Urothelium cell line (cell line): ENCODE results near the gene KRTAP5-10.
"Not testable (repeated sequence)": the region's sequence is repeated elsewhere in the genome, so short reads cannot be mapped to it uniquely, and the experiment has no call there.

Experiments used
- DNase-seq: peaks from one replicate; pipeline ENCODE4 v3.0.0; 2011; ENCODE audit warnings: low spot score, mixed read lengths
- FAIRE-seq: peaks from 2 replicates; lab custom pipeline; 2011; peaks lifted over from hg19 to GRCh38; lab: Jason Lieb, UNC

The KRTAP5-10 gene, protein sequence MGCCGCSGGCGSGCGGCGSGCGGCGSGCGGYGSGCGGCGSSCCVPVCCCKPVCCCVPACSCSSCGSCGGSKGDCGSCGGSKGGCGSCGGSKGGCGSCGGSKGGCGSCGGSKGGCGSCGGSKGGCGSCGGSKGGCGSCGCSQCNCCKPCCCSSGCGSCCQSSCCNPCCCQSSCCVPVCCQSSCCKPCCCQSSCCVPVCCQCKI

DNA sequence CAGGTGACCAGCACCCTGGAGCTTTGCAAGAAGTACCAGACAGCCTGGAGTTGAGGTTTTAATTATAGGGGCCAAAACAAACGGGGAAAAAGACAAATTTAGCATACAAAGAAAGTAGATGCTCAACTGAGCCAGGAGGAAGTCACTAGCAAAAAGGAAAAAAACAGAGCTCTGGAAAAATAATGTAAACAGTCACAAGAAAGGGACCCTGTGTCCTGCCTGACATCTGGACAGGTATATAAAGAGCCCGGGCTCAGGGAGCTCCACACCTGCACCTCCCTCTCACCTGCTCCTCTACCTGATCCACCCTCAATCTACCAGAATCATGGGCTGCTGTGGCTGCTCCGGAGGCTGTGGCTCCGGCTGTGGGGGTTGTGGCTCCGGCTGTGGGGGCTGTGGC lies at the start of gene KRTAP5-10:
KRTAP5-10 (plus strand) TSS at position 301 of the 400 bp plus-strand sequence; CDS start at position 326, 25 bp downstream.
- FAIRE-seq (no peak), DNase-seq (no peak)

DNA sequence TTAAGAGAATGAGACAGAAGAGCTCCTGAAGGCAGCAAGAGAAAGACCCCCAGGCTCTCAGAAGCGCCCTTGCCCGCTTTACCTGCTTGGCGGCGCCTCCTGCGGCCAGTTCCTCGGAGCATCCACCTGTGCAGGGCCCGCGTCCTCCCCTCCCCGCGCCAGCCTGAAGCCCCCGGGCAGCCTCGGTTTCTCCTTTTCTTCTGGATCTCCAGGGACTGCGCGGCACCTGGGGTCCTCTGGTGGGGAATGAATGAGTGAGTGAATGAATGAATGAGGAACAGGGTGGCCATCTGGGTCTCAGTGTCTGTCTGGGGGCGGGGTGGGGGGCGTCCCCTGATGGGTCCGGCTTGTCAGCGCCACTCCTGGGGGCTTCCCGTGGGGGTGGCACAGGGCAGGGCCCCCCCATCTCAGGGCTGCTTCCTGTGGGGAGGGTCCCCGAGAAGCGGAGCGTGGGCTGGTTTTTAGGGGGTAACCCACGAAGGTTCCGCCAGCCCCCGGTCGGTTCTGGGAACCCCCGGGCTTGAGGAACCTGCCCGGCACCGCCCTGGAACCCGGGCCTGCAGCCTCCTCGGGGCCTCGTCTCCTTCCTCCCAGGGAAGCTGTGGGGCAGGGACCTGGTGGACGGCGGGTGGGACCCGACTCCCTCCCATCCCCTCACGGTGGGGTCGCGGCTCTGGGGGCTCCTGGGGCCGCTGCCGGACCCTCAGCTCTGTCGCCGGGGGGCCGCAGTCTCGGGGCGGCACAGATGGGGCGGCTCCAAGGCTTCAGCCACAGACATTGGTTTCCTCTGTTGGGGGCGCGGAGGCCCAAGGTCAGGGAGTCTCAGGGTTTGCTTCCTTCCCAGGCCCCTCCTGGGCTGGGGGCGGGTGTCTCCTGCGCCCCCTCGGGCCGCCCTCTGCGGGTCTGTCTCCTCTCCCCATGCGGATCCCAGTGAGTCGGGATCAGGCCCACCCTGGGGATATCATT lies 46.6 kb upstream of the KRTAP5-10 start:
- no peak for DNase-seq
- FAIRE-seq: no peak

DNA sequence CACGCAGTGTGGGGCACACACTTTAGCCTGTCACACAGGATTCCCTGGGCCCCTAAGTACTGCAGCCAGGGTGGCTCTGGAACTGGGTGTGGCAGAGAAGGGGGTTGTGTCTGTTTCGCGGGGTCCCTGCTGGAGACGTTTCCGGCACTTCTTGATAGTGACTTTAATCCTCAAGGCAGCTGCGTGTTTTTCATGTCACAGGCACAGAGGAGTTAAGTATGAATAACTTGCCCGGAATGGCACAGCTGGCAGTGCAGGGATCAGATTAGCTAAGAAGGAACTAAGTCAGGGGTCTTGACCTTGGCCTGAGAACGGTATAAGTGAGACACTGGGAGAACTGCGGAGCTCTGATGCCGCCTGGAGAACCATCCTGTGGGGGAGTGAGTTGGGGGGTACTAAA lies 45.8 kb upstream of the KRTAP5-10 start:
- DNase-seq: no peak
- no peak for FAIRE-seq

DNA sequence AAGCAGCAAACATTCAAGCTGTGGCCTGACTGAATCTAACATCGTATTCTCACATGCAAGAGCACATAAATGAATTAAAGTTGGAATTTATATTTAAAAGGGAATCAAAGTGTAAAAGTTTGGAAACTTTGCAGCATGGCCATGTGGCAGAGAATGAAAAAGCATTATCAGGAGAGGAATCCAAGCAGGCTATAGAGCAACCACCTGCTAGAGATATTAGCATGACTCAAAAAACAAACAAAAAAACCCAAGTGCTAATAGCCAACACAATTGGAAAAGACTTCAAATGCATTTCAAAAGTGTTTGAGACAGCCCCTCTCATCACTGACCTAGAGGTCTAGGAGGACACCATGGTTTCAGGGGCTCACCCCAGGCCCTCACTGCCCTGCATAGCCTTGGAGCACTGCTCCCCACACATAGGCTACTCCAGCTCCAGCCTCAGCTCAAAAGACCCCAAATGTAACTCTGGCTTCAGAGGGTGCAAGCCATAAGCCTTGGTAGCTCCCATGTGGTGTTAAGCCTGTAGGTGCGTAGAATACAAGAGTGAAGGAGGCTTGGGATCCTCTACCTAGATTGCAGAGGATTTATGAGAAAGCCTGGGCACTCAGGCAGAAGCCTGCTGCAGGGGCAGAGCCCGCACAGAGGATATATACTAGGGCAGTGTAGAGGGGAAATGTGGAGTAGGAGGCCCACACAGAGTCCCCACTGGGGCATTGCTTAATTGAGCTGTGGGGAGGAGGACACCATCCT lies 40.0 kb upstream of the KRTAP5-10 start:
- no peak for FAIRE-seq
- DNase-seq: no peak

DNA sequence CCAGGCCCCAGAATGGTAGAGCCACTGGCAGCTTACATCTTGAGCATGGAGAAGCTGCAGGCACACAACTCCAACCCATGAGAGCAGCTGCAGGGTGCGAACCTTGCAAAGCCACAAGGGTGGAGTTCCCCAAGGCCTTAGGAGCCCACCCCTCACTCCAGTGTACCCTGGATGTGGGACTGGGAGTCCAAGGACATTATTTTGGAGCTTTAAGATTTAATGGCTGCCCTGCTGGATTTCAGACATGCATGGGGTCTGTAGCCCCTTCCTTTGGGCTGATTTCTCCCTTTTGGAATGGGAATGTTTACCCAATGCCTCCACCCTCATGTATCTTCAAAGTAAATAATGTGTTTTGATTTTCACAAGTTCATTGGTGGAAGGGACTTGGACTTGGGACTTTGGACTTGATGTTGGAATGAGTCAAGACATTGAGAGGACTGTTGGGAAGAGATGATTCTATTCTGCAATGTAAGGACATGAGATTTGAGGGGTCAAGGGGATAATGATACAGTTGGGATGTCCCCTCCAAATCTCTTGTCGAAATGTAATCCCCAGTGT lies 39.3 kb upstream of the KRTAP5-10 start:
- FAIRE-seq (no peak), DNase-seq (no peak)

DNA sequence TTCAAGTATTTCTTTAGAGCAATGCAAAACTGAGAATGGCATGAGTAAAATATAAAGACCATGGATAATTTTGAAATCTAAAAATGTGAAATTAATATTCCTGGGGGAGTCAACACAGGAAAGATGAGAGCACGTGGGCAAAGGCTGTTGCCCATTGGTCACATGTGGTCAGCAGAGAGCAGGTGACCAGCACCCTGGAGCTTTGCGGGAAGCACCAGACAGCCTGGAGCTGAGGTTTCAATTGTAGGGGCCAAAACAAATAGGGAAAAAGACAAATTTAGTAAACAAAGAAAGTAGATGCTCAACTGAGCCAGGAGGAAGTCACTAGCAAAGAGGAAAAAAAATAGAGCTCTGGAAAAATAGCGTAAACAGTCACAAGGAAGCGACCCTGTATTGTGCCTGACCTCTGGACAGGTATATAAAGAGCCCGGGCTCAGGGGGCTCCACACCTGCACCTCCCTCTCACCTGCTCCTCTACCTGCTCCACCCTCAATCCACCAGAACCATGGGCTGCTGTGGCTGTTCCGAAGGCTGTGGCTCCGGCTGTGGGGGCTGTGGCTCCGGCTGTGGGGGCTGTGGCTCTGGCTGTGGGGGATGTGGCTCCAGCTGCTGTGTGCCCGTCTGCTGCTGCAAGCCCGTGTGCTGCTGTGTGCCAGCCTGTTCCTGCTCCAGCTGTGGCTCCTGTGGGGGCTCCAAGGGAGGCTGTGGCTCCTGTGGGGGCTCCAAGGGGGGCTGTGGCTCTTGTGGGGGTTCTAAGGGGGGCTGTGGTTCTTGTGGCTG lies 38.4 kb upstream of the KRTAP5-10 start, which contains the start of gene KRTAP5-7:
KRTAP5-7 (plus strand) TSS at position 472 of the 780 bp plus-strand sequence; CDS start at position 506, 34 bp downstream.
- FAIRE-seq, DNase-seq: not testable (repeated sequence)

DNA sequence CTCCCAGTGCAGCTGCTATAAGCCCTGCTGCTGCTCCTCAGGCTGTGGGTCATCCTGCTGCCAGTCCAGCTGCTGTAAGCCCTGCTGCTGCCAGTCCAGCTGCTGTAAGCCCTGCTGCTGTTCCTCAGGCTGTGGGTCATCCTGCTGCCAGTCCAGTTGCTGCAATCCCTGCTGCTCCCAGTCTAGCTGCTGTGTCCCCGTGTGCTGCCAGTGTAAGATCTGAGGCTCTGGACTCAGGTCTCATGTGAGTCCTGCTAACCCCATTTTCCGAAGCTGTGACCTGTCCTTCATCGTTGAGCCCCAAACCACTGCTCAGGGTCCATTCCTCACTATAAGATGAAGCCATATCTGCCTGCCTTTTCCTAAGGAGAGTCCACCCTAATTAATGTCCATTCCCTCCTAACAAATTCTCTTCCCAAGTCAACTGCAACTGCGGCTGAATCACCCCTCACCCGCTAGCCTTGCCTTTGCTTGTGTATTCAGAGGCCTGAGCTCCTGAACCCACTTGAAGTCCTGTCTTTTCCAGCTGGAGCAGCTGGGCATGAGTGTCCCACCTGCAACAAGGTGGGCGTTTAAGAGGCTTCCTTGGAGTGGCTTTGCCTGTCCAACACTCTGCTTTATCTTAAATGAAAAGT lies 37.7 kb upstream of the KRTAP5-10 start:
- FAIRE-seq: no peak

DNA sequence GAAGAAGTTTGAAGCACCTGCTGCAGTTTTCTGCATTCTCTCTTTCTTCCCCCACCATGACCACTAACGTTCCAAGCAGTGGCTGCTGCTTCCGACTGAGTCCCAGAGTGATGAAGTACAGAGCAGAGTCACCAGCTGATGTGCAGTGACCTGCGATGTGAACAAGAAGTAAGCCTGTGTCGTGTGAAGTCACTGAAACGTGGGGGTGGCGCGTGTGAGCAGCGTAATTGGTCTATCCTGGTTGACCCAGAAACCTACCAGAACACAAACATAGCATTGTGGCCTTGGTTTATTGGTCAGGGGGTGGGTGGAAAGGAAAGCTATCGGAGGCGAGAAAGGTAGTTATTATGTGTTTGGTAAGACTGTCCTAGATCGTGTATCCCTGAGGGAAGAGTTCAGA lies 34.8 kb upstream of the KRTAP5-10 start:
- FAIRE-seq: no peak

More for the DNA sequence above, 37.7 kb upstream of the KRTAP5-10 start:
- DNase-seq: no peak

DNA sequence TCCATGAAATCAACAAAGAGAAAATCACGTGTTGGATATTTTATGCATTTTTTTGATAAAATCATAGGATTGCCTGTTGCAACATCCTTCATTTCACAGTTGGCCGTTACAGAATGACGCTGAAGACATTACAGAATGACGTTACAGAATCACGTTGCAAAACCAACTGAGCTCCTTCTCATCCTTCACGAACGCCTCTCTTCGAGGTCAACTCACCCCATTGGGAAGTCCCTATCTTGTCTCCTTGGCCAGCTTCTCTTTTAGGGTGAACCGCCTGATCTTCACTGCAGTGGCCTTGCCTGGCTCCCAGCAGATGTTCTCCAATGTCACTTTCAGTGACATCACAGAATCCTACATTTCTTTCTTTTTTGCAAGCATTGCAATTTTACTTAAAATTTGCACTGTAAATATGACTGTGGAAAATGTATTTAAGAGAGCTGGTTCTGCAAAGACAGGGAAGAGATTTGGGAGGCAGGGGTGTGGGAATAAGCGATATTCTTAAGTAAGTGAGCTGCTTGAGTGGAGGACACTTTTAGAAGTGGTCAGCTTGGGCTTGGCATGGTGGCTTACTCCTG lies 33.2 kb upstream of the KRTAP5-10 start:
- no peak for FAIRE-seq
- no peak for DNase-seq

More for the DNA sequence above, 34.8 kb upstream of the KRTAP5-10 start:
- no peak for DNase-seq

DNA sequence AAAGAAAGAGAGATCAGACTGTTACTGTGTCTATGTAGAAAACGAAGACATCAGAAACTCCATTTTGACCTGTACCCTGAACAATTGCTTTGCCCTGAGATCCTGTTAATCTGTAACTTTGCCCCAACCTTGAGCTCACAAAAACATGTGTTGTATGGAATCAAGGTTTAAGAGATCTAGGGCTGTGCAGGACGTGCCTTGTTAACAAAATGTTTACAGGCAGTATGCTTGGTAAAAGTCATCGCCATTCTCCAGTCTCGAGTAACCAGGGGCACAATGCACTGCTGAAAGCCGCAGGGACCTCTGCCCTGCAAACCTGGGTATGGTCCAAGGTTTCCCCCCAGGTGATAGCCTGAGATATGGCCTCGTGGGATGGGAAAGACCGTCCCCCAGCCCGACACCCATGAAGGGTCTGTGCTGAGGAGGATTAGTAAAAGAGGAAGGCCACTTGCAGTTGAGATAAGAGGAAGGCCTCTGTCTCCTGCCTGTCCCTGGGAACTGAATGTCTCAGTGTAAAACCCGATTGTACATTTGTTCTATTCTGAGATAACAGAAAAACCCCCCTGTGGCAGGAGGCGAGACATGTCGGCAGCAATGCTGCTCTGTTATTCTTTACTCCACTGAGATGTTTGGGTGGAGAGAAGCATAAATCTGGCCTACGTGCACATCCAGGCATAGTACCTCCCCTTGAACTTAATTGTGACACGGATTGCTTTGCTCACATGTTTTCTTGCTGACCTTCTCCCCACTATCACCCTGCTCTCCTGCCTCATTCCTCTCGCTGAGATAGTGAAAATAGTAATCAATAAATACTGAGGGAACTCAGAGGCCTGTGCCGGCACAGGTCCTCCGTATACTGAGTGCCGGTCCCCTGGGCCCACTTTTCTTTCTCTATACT lies 30.4 kb upstream of the KRTAP5-10 start:
- not testable (repeated sequence) for DNase-seq, FAIRE-seq

DNA sequence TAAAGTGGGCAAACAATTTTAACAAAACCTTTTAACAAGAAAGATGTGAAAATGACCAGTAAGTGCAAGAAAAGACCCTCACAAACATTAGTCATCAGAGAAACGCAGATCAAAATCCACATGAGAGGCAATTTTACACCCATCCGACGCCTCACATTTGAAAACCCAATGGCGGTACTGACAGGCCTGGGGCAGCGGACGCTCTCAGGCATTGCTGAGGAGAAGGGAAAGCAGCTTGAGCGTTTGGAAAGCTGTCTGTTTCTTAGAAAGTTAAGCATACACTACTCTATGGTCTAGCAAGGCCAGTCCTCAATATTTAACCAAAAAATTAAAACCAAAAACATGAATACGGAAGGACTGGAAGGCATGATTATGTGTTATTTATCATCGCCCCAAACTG lies 29.5 kb upstream of the KRTAP5-10 start:
- no peak for DNase-seq
- FAIRE-seq: no peak

DNA sequence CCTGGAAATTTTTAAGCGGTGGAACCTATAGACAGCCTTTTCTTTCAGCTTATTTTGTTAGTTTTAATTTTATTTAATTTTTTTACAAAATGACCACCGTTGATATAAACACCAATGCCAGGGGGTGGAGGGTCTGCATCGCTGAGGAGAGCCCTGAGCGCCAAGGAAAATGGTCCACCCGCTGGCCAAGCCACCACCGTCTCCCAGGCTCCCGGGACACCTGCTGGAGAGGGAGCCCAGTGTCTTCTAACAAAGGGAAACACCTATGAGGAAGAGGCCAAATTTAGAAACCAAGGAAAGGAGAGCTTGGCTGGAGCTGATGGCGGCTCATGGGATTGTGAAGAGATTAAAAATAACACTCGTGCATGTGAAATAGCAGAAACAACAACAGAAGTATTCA lies 27.8 kb upstream of the KRTAP5-10 start:
- DNase-seq: no peak
- no peak for FAIRE-seq

DNA sequence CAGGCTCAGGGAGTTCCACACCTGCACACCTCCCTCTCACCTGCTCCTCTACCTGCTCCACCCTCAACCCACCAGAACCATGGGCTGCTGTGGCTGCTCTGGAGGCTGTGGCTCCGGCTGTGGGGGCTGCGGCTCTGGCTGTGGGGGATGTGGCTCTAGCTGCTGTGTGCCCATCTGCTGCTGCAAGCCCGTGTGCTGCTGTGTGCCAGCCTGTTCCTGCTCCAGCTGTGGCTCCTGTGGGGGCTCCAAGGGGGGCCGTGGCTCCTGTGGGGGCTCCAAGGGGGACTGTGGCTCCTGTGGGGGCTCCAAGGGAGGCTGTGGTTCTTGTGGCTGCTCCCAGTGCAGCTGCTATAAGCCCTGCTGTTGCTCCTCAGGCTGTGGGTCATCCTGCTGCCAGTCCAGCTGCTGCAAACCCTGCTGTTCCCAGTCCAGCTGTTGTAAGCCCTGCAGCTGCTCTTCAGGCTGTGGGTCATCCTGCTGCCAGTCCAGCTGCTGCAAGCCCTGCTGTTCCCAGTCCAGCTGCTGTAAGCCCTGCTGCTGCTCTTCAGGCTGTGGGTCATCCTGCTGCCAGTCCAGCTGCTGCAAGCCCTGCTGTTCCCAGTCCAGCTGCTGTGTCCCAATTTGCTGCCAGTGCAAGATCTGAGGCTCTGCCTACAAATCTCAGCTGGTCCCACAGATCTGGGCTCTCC lies 27.2 kb upstream of the KRTAP5-10 start, which contains the start of gene KRTAP5-8:
KRTAP5-8 (plus strand) TSS at position 49 of the 689 bp plus-strand sequence; CDS start at position 80, 31 bp downstream.
- FAIRE-seq, DNase-seq: not testable (repeated sequence)

DNA sequence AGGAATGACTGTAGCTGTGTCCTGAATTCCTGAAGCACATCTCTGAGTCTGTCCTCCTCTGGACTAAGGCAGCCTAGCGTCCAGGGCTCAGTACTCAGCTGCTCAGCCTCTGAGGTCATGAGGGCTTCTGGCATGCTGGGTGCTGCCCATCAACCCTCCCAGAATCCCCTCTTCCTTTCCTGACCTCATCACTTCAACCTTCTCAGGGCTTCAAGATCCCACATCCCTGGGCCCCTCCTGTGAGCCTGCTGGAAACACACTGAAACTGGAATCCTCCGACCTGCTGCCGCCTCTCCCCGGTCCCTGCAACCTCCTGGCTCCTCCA lies 26.7 kb upstream of the KRTAP5-10 start:
- DNase-seq (no peak), FAIRE-seq (no peak)

DNA sequence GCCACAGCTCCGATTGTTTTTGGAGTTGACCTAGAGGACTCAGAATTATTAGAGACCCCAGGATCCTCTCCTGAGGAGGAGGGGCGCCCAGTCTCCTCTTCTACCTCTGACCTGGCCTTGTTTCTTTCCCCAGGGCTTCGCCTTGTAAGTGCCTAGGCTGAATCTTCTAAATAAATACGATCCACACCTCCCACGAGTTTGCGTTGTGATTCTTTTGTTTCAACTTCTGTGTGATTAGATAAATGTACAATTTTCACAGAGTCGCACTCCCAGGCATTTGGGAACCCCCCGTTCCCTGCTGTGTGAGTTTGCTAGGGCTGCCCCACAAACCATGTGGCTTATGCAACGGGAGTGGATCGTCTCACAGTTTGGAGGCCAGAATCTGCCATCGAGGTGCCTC lies 26.3 kb upstream of the KRTAP5-10 start:
- DNase-seq (no peak), FAIRE-seq (no peak)

DNA sequence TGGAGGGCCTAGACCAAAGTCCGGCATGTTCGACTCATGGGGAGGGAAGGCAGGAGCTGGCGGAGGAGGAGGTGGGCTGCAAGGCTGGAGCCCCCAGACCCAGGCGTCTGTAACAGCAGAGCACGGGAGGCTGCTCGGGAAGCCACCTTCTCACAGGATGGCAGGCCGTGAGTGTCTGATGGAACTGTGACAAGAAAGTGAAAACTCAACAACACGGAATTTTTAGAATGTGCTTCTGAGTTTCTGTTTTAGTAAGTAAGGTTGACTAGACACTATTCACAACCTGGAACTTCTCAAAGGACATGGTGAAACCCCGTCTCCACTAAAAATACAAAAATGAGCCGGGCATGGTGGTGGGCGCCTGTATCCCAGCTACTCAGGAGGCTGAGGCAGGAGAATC lies 25.4 kb upstream of the KRTAP5-10 start:
- not testable (repeated sequence) for DNase-seq, FAIRE-seq

DNA sequence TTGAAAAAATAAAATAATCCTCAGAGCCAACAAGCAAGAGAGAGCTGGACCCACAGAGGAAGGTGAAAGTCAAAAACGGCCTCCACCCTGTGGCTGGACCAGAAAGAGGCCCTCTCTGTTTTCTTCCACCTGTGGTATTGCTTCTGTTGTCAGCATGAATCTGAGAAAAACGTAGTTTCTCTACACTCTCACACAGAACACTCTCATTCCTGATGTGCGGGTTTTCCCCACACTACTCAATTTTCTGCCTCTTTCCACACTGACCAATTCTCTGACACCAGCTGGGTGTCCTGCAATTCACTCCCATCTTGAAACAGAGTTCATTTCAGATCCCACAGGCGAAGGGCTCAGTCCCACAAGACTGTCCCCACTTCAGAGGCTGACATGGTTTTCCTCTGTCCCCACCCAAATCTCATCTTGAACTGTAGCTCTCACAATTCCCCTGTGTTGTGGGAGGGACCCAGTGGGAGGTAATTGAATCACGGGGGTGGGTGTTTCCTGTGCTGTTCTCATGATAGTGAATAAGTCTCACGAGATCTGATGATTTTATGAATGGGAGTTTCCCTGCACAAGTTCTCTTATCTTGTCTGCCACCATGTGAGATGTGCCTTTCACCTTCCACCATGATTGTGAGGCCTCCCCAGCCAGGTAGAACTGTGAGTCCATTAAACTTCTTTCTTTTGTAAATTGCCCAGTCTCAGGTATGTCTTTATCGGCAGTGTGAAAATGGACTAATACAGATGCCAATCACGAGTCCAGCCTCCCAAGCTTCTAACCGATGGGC lies 24.6 kb upstream of the KRTAP5-10 start:
- FAIRE-seq, DNase-seq: not testable (repeated sequence)
